Fibroblast of the conjunctiva (primary cell): Measurements from ENCODE around the gene PNMA8A.
"Not testable (repeated sequence)": the region's sequence is repeated elsewhere in the genome, so short reads cannot be mapped to it uniquely, and the experiment has no call there.

Experiments
- DNase-seq: peaks from one replicate; pipeline ENCODE4 v3.0.0-alpha.2; 2010; ENCODE audit warnings: low read depth

Gene PNMA8A, protein sequence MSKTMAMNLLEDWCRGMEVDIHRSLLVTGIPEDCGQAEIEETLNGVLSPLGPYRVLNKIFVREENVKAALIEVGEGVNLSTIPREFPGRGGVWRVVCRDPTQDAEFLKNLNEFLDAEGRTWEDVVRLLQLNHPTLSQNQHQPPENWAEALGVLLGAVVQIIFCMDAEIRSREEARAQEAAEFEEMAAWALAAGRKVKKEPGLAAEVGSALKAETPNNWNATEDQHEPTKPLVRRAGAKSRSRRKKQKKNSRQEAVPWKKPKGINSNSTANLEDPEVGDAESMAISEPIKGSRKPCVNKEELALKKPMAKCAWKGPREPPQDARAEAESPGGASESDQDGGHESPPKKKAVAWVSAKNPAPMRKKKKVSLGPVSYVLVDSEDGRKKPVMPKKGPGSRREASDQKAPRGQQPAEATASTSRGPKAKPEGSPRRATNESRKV

DNA sequence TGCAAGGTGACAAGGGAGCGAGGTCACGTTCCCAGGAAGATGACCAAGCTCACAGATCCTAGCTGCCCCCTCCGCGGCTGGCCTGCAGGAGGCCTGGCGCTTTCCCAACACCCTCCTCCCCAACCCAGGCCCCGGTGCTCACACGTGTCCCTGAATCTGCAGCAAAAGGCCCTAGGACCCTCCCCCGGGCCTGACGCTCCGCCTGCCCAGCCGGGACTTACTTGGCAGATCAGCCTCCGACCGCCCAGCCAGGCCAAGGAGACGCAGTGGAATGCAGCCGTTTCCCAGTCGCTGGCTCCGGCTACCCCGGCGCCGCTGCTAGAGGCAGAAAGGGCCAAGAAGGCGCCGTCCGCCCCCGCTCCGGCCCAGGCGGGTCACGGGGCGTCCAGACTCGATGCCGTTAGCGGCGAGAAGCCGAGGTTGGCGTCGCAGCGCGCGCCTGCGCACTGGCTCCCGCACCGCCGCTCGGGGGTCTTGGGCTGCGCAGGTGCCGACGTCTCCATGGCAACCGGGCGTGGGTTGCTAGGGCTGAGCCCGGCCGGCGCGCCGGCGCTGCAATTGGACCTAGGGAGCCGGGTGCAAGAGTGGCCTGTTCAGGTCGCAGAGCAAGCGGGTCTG is at the start of gene PNMA8A:
Gene PNMA8A (minus strand): TSS at position 448 of the 618 bp plus-strand sequence. CDS start 528 bp downstream, outside the sequence.
- peak; percentile 68 for DNase-seq

DNA sequence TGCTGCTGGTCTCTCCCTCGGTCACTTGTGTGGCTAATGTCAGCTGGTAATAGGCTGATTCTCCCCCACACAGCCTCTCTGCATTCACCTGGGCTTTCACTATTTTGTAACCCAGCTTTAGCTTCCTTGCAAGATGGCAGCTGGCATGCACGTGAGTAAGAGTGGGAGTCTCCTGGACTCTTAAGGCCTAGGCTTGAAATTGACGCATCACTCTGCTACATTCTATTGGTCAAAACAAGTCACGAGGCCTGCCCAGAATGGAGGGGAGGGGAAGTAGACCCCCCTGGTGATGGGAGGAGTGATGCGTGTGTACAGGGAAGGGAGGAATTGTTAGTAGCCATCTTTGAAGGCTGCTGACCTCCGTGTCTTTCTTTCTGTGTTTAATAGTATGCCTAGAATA is 49.3 kb upstream of the PNMA8A start:
- DNase-seq, result no peak

DNA sequence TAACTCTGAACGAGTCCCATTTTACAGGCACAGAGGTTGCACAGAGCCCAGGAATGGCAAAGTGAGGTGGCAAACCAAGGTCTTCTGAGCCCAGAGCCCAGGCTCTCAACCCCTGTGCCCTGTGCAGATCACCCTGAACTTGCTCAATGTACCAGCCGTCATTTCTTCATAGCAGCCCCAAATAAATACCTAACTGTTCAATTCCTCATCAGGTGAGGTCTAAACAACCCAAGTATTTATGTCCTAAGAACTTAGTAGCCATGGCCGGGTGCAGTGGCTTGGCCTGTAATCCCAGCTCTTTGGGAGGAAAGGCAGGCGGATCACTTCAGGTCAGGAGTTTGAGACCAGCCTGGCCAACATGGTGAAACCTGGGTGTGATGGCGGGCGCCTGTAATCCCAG is 46.1 kb upstream of the PNMA8A start:
- DNase-seq, result no peak

DNA sequence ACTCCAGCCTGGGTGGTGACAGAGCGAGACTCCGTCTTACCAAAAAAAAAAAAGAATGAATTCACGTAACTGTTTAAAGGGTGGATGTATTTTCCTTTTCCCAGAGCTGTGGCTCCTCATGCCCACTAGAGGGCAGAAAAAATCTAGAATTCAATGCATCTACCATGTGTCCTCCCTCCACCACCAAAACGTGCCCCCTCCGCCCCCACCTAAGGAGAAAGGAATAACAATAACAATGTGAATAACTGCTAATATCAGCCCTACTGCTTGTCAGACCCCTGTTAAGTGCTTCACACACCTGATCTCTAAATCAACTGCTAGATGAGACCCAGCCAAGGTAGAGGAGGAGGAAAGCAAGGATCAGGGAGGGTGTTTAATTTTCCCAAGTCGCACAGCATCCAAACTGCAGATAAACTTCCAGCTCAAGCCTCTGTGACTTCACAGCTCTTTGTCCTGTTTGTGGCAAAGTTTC is 44.6 kb upstream of the PNMA8A start:
- peak; percentile 20 for DNase-seq

DNA sequence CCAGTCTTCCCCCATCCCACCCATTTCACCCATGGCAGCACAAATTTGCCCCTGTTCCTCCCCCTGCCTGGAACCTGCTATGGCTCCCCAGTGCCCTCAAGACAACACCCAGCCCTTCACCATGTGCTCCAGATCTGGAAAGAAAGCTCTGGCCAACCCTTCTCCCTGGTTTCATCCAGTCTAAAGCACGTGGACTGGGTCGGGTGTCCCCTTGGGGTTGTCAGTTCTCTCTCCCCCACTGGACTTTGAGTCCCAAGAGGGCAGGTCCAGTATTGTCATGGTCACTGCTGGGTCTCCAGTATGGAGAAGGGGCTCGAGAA is 43.9 kb upstream of the PNMA8A start:
- DNase-seq, result no peak

DNA sequence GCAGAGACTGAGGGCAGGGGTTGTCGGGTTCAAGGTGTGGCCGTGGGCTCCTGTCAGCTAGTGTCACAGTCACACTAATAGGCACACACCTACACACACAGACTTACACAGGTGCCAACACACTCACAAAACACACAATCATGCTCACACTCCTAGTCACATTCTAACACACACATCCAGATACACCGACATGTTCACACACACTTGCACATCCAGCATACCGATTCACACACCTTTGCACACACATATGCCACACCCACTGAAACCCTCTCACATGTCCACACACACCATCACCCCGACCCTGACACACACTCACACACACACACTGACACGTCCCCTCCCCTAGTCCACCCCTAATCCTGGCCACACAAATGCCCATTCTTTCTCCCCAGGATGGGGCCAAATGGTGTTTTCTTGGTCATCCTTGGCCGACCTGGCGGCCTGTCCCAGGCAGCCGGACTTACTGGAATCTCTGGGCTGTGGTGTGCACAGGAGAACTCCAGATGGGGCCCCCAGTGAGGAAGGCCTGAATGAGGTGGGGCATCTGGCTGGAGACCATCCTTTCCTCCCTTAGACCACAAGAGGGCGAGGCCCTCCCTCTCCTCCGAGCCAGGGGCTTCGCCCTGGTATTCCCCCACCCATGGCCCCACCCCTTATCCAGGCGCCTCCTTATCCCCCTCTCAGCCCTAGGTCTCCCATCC is 43.4 kb upstream of the PNMA8A start:
- DNase-seq, result no peak

DNA sequence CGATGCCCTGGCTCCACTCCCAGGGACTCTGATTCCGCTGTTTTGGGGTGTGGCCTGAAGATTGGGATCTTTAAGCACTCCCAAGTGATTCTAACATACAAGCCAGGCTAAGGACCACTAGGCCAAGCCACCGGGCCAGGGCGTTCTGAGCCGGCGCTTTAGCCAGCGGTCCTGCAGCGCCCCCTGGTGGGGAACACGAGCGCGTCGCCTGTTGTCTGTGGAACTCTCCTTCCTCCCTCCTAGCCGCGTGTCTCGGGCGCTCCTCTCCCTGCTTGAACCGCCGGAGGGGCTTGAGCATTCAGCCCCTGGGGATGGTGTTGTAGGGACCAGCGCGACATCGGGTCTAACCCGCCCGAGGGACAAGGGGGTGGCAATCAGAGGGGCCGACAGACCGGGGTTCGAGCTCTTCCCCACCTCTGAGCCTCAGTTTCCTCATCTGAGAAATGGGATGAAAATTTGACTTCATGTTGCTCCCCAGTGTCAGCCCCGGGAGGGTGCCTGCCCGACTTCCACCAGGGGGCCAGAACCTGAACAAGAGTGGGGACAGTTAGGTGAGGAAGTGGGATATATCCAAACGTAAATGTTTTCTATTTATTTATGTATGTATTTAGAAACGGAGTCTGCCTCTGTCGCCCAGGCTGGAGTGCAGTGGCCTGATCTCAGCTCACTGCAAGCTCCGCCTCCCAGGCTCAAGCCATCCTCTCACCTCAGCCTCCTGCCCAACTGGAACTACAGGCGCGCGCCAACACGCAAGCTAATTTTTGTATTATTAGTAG is 42.3 kb upstream of the PNMA8A start:
- peak; percentile 78 for DNase-seq

DNA sequence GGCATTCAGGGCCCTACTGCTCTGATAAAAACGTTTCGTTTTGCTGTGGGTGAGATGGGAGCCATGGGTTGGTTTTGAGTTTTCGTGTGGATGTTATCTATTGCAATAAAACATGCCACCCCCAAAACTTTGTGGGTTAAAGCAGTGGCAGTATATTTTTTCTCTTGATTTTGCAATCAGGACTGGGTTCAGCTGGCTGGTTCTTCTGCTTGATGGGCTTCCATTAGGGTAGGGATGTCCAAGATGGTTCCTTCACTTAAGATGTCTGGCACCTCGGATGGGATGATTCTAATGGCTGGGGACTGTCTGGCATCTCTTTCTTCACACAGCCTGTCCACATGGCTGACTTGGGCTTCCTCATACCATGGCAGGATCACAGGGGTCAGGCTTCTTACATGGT is 39.9 kb upstream of the PNMA8A start:
- no peak for DNase-seq

DNA sequence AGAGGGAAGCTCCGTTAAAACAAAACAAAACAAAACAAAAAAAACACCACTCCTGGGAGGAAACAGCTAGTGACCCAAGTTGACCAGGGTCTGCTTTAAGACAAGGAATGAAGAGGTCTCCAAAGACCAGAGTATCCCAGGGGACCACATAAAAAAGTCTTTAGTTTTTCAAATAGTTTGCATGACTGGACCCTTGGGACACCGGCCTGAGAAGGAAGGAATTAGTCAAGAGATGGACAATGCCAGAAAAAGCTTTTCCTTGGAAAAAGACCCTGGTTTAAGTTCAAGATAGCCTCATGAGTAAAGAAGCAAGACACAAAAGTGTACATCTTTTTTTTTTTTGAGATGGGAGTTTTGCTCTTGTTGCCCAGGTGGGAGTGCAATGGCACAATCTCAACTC is 36.8 kb upstream of the PNMA8A start:
- DNase-seq, result no peak

DNA sequence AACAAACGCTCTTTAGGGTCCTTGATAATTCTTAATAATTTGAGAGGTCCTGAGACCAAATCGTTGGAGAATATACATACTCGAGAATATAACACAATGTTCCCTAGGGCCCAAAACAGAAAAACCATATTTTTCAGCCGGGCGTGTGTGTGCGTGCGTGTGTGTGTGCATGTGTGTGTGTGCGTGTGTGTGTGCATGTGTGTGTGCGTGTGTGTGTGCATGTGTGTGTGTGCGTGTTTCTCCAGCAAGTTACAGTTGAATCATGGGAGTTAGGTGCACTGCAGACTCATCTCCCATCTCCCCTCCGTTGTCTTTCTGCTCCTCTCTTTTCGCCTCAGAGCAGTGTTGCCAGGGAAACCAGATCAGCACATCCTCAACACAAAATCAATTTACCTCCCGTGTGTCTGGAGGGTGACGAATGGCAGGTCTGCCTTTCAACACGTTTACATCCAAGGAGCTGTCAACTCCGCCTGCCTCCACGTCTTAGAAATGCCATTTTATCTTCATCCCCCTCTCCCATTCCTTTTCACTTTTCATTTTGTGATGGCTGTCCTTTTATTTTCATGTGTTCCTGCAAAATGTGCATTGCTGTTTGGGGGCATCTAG is 32.6 kb upstream of the PNMA8A start:
- no peak for DNase-seq

DNA sequence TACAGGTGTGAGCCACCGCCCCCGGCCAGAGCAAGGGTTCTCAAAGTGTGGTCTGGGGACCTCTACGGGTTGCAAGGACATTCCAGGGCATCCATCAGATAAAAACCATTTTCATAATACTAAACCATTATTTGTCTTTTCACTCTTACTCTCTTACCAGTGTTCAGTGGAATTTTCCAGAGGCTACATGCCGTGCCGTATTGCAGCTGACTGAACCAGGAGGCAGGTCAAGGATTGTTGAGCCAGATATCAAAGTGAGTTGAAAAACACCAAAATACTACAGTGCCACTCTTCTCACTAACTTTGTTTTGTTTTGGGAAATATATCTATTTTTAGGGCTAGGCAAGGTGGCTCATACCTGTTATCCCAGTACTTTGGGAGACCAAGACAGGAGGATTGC is 31.5 kb upstream of the PNMA8A start:
- DNase-seq, result no peak

DNA sequence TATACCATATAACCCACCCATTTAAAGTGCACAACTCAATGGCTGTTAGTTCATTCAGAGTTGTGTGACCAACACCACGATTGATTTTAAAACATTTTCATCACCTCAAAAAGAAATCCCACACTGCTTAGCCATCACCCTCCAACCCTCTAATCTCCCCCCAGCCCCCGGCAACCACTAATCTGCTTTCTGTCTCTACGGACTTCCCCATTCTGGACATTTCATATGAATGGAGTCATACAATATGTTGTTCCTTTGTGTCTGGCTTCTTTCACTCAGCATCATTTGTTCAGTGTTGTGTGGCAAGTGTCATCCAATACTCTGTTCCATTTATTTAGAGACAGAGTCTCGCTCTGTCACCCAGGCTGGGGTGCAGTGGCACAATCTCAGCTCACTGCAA is 28.3 kb upstream of the PNMA8A start:
- no peak for DNase-seq

DNA sequence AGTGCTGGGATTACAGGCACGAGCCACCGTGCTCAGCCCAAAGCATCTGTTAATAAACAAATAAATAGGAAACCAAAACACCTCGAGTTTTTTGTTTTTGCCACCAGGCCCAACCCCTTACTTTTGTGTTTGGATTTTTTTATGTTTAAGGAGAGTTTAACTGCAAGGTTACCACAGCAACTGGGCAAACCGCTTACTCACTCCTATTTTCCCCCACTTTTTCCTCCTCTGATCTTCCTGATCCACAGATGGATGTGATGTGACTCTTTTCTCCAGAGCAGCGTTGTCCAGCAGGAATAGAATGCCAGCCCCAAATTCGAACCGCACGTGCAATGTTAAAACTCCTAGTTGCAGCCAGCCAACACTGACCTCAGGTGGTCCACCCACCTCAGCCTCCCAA is 26.4 kb upstream of the PNMA8A start:
- no peak for DNase-seq

DNA sequence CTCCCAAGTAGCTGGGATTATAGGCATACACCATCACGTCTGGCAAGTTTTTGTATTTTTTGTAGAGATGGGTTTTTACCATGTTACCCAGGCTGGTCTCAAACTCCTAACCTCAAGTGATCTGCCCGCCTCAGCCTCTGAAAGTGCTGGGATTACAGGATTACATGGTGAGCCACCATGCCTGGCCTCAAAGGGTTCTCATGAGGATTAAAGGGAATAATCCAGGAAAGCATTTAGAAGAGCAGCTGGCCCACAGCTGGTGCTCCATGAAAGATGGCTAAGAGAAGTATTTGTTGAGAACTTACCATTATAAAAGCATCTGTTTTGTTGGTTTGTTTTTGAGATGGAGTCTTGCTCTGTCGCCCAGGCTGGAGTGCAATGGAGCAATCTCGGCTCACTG is 25.5 kb upstream of the PNMA8A start:
- DNase-seq, result not testable (repeated sequence)

DNA sequence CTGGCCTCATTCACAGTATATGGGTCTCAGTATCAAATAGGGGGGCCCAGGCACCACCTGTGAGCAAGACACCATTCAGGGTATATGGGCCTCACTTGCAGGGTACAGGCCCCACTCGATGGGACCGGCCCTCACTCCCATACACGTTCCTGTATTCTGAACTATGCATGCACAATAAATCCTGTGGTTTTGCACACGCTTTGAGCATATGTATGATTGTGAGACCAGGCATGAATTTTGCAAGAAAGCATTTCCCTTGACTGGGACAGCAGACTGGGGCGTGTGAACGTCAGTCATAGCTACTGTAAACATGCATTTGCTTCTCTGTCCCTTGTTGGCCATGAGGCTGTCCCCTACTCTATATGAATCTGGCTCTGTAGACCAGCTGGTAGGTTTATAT is 24.9 kb upstream of the PNMA8A start:
- no peak for DNase-seq

DNA sequence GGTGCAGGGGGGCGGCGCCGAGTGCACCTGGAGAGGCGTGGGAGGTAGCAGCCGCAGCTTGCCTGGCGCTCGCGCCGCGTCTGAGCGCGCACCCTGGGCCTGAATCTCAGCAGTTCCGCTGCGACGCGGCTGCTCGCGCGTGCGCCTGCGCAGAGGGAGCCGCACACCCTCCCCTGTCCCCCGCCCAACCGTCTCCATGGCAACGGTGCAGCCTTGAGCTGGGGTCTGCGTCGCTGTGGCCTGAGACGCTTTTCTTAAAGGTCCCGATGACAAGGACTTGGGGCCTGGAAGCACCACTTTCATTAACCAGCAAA is 24.4 kb upstream of the PNMA8A start, which contains the start of gene PNMA8B:
Gene PNMA8B (minus strand): TSS at position 82 of the 314 bp plus-strand sequence. CDS start 402 bp downstream, outside the sequence.
- no peak for DNase-seq

DNA sequence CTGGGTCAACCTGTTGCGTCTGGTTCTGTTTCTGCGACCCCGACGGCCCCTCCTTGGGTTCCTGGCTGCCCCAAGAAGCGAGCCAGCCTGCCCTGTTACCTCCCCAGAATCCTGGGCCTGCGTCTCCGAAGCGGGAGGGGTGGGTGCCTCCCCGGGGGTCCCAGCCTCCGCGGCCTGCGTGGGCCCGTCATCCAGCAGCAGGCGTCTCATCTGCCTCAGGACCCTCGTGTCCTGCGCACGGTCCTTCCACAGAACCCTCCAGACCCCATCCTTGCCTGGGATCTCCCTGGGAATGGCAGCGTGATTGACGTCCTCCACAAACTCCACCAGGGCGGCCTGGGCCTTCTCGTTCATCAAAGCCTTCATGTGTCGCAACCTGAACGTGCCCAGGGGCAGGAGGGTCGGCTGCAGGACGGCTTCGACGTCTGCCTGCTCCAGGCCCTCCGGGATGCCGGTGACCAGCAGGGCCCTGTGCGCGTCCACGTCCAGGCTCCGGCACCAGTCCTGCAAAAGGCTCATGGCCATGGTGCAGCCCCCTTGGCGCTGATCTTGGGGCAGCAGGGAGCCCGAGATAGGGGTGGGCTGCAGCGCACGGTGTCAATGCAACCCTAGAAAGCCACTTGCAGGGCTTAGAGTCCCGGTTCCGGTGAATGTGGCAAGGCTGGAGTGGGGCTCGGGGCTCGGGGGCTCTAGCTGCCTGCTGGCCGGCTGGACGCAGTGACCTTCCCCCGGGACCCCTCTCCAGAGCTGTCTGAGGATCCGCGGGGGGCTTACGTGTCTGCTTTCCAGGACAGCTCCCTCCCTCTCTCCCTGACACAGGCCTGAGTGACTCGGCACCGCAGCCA is 23.8 kb upstream of the PNMA8A start:
- no peak for DNase-seq

DNA sequence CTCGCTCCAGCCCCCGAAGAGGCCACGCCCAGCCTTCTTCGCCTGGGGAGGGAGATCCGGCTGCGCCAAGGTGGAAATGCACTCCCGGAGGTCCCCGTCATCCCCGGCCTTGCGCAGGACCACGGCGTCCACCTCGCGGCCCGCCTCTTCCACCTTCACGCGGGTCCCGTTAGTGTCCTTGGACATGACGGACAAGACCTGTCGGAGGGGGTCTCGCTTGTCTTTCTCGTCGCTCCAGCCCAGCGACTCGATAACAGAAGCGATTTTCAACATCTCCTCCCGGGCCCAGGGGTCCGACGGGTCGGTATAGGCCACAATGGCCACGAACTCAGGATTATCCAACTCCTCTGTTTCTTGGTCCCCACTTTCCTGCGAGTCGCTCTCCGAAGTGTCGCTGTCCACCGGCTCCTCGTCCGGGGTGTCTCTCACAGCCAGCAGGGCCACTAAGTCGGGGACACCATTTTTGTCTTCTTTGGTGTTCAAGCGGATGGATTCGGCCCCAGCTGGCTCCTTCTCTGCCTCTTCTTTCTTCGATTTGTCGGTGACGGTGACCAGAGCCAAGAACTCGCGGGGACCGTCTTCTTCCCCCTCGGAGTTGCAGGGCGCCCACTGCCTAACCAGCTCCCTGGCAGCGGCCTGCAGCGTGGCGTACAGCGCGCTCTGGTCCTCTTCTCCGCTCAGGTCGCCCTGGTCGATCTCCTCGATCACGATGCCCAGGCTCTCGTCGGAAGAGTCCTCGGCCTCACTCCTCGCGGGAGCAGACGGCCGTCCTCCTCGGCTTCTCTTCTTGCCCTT is 23.0 kb upstream of the PNMA8A start:
- no peak for DNase-seq

DNA sequence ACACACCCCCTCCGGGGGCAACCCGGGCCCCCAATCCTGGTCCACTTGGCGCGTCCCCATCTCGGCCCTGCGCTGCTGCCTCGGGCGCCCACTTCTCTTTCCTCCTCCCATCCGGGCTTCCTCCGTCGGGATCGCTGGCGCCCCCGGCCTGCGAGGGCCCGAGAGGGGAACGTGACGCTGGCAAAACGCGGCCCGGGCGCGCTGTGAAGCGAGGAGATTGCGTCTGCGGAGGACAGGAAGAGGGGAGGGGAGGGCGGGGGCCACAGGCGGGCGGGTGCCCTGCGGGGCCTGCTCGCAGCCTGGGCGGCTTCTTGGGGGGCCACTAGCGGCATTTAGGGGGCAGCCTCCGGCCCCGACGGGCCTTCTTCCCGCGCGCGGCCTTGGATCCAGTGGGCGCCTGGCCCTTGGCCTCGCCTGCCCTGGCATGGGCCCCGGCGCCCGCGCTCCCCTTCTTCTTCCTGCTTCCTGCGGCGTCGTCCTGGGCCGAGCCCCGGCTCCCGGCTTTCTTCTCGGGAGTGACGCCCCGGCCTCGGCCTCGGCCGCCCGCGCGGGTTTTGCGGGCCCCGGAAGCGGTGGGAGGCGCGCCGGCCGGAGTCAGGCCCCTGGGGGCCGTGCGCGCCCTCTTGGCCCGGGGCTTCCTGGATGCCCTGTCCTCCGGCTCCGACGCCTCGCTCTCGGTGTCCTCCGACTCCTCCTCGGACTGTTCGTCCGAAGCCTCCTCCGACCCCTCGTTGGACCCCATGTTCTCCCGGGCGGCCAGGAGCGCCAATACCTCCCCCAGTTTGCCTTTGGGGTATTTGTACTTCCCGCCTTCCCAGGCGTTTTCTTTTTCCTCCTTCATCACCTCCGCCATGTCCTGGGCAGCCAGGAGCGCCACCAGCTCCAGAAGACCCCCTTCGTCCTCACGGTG is 22.1 kb upstream of the PNMA8A start:
- no peak for DNase-seq
